Ectodermal cell (in vitro differentiated cells): ENCODE data around the gene DIP2C.

Source experiments
- H3K27ac ChIP-seq: 2 replicates; pipeline ENCODE4 v1.7.0; 2013; ENCODE audit warnings: mild to moderate bottlenecking, low read depth, low read length; ENCODE audit not compliant: insufficient read depth, poor library complexity, severe bottlenecking
- H3K27me3 ChIP-seq: 2 replicates; pipeline ENCODE4 v1.7.0; 2013; ENCODE audit warnings: mild to moderate bottlenecking, low read length; ENCODE audit not compliant: insufficient read depth, control insufficient read depth, poor library complexity, severe bottlenecking
- H3K36me3 ChIP-seq: one replicate; pipeline ENCODE4 v1.7.0; 2013; ENCODE audit warnings: low read length; ENCODE audit not compliant: control insufficient read depth, insufficient read depth
- H3K4me1 ChIP-seq: one replicate; pipeline ENCODE4 v1.7.0; 2013; ENCODE audit warnings: low read length; ENCODE audit not compliant: control insufficient read depth, insufficient read depth
- H3K4me3 ChIP-seq: 2 replicates; pipeline ENCODE4 v1.7.0; 2013; ENCODE audit warnings: low read depth, low read length, control low read depth; ENCODE audit not compliant: insufficient read depth
- H3K9me3 ChIP-seq: 2 replicates; pipeline ENCODE4 v1.7.0; 2013; ENCODE audit warnings: mild to moderate bottlenecking, low read length, moderate library complexity; ENCODE audit not compliant: control insufficient read depth
- WGBS, 2 experiments: methylation state at CpG; one replicate each; pipeline ENCODE4 v1.1.7; 2013; ENCODE audit warnings: missing lambda C conversion rate in 2 of 2; 5-methylcytosine and 5-hydroxymethylcytosine counted together

DIP2C gene

DNA sequence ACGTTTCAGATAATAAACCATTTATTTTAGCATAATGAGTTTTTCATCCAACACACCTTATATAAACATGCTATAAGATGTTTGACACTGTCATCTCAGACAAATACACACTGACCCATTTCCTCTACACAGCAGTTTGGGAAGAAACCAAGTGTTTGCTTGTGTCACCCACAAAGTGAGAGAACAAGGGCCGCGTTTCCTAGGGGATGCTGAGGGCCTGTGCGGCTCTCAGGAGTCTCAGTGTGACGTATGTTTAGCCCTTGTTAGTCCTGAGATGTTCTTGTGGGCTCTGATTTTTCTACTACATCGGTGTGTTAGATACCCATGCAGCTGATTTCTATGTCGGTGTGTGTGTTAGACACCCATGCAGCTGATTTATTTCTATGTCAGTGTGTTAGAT is 266.3 kb downstream of the DIP2C start:
- Histone ChIP-seq H3K9me3 (no peaks in the 10 kb centered on the region), H3K4me1 (no peaks in the 10 kb centered on the region), H3K27ac (no peak overlapping the region), H3K27me3 (no peaks in the 10 kb centered on the region), H3K36me3 (no peaks in the 10 kb centered on the region), H3K4me3 (no peak overlapping the region)
- WGBS, 2 experiments: 92 to 98% methylated on average over 7 of the region's 7 CpGs

DNA sequence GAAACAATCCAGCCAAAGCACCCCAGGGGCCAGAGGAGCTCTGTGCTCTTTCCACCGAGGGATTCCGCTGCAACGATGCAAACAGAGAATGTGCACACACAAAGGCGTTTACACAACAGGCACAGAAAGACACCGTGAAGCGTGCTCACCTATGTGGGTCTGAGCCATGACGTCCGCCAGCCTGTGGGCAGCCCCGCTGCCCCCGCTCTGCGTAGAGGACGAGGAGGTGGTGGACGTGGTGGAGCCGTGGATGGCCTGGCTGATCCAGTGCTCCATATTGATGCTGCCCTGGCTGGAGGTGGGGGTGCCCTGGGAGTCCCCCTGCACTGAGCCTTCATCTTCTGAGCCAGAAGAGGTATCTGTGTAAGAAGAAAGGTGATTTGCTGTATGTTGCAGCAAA is 266.8 kb downstream of the DIP2C start:
- Histone ChIP-seq H3K36me3 (no peaks in the 10 kb centered on the region), H3K4me1 (no peaks in the 10 kb centered on the region), H3K4me3 (no peak overlapping the region), H3K27me3 (no peaks in the 10 kb centered on the region), H3K9me3 (no peaks in the 10 kb centered on the region), H3K27ac (no peak overlapping the region)
- 85 to 87% methylated on average over 14 of the region's 14 CpGs for WGBS, 2 experiments

DNA sequence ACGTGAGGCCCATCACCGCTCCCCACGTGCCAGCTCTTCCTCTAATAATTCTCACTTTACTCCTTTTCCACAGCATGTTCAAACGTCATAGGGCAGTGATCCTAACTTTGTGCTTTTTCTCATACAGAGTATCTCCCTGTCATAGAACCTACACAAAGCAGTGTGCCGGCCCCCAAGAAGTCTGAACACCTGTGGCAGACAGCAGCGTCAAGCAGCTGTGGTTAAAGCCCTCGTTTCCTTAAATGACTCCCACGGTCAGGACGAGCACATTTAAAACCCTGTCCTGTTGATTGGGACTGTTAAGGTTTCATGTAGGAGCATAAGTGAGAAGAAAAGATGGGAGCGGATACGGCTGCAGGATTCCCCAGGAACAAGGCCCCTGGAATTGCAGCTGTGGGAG is 267.2 kb downstream of the DIP2C start:
- no peak overlapping the region for H3K4me3 ChIP-seq
- no peaks in the 10 kb centered on the region for H3K27me3 ChIP-seq
- H3K9me3 ChIP-seq: no peaks in the 10 kb centered on the region
- no peak overlapping the region for H3K27ac ChIP-seq
- H3K4me1 ChIP-seq: no peaks in the 10 kb centered on the region
- 90 to 91% methylated on average over 11 of the region's 11 CpGs for WGBS, 2 experiments
- H3K36me3 ChIP-seq: no peaks in the 10 kb centered on the region

DNA sequence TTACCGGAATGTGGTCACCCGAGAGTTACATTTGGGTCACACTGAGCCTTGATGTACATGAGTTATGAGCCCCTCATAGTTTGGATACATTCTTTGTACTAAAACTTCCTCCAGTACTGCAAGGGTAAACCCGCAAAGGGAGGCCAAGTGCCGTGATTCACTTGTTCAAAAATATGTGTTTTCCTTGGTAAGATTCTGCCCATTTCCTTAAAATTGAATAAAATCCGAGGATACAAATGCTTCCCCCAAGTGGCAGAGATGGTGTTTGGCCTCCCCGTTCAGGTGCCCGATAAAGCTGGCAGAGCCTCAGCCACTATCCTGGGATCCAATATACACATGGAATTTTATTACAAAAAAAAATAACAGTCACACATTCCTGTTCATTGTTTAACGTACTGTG is 268.3 kb downstream of the DIP2C start:
- Histone ChIP-seq H3K4me1 (no peaks in the 10 kb centered on the region), H3K27me3 (no peaks in the 10 kb centered on the region), H3K4me3 (no peak overlapping the region), H3K27ac (no peak overlapping the region), H3K36me3 (no peaks in the 10 kb centered on the region), H3K9me3 (no peaks in the 10 kb centered on the region)
- WGBS, 2 experiments: 96 to 98% methylated on average over 7 to 8 of the region's 8 CpGs

DNA sequence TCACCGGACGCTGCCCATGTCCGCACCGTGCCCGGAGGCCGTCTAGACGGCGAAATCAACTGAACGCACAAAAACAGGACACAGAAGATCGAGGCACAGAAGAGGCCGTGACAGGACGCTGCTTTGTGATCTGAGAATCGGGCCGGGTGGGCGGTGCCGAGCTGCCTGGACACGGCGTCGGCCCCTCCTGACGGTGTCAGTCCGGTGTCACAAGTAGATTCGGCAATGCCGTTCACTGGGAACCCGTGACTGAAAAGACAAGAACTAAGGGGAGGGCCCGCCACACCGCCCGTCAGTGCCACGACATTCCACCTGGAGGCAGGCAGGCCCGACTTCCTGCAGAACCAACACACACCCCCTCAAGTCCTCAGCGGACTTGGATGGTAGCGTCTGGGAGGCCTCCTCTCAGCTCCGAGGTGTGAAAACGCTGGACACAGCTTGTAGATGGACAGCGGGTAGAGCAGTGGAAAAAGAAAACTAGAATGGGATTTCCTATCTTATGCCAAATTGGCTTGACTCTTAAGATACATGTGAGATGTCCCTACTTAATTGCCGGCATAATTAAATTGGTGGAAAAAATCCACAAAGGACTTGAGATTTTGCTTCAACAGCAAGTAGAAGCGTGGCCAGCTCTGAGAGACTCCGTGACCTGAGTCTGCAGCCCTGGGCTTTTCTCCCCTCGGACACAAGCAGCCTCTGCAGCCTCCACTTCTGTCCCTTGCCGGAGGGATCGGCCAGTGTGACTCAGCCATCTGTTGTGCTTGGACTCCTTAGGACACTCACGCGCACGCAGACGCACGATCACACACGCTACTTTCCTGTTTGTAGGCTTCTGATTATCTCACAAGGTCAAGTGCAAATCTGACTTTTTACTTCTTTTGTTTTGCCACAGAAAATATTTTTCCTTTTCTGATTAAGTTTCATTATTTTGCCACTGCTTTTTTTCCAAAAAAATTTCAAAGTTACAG is 269.0 kb downstream of the DIP2C start:
- no peaks in the 10 kb centered on the region for H3K27me3 ChIP-seq
- H3K4me1 ChIP-seq: no peaks in the 10 kb centered on the region
- 95 to 96% methylated on average over 46 of the region's 46 CpGs for WGBS, 2 experiments
- H3K27ac ChIP-seq: no peak overlapping the region
- H3K9me3 ChIP-seq: no peaks in the 10 kb centered on the region
- H3K36me3 ChIP-seq: no peaks in the 10 kb centered on the region
- H3K4me3 ChIP-seq: no peak overlapping the region

DNA sequence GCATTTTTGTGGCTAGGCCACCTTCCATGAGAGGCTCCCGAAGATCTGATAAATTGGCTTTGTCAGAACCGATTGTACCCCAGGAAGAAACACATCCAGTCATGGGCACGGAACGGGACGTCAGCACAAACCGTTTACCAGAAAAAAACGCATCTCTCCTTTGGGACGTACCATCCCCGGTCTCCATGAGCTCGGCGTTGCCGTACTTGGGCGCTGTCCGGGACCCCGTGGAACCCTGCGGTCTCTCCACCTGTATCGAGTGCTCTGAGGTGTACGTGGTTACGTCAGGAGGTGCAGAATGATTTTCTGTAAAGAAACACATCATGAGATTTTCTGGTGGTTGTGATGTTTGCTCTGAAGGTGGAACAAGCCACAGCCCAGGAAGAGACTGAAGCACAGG is 270.6 kb downstream of the DIP2C start:
- no peak overlapping the region for H3K4me3 ChIP-seq
- WGBS, 2 experiments: 96 to 97% methylated on average over 19 of the region's 19 CpGs
- no peaks in the 10 kb centered on the region for H3K4me1 ChIP-seq
- H3K9me3 ChIP-seq: no peaks in the 10 kb centered on the region
- H3K27ac ChIP-seq: no peak overlapping the region
- no peaks in the 10 kb centered on the region for H3K27me3 ChIP-seq
- no peaks in the 10 kb centered on the region for H3K36me3 ChIP-seq

DNA sequence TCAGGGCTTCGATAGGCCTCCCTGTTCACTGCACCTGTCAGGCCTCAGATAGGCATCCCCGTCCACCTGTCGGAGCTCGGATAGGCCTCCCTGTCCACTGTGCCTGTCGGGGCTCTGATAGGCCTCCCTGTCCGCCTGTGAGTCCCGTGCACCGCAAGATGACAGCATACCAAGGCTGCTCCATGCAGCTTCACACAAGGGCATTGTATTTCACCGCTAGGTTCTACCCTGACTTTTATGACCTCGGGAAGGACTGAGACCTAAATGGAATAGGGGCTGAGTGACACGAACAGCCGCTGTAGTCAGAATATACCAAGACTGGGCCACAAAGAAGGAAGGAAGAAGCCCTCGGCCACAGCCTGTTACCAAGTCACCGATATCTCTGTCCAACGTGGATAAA is 271.2 kb downstream of the DIP2C start:
- Histone ChIP-seq H3K27me3 (no peaks in the 10 kb centered on the region), H3K27ac (no peak overlapping the region), H3K4me3 (no peak overlapping the region), H3K9me3 (no peaks in the 10 kb centered on the region), H3K36me3 (no peaks in the 10 kb centered on the region), H3K4me1 (no peaks in the 10 kb centered on the region)
- 89 to 92% methylated on average over 15 of the region's 15 CpGs for WGBS, 2 experiments

DNA sequence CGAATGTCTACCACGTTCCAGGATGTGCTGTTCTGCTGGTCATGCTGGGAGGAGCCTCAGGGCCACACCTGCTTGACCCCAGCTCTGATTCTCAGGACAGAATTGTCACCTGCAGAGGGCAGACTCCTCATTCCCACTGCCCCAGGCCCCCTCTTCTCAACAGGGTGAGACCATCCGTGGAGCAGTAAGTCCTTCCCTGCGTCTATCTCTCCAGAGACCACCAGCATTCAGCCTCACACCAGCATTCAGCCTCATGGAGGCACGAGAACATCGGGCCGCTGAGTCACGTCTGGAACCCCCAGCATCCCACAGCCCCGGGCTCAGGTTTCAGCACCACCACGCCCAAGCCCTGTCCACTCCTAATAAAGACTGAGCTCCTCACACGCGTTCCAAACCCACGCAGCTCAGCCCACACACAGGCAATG is 273.4 kb downstream of the DIP2C start:
- Histone ChIP-seq H3K9me3 (no peaks in the 10 kb centered on the region), H3K27me3 (no peaks in the 10 kb centered on the region), H3K36me3 (no peaks in the 10 kb centered on the region), H3K4me1 (no peaks in the 10 kb centered on the region), H3K4me3 (no peak overlapping the region), H3K27ac (no peak overlapping the region)
- WGBS, 2 experiments: 77 to 81% methylated on average over 13 of the region's 13 CpGs

DNA sequence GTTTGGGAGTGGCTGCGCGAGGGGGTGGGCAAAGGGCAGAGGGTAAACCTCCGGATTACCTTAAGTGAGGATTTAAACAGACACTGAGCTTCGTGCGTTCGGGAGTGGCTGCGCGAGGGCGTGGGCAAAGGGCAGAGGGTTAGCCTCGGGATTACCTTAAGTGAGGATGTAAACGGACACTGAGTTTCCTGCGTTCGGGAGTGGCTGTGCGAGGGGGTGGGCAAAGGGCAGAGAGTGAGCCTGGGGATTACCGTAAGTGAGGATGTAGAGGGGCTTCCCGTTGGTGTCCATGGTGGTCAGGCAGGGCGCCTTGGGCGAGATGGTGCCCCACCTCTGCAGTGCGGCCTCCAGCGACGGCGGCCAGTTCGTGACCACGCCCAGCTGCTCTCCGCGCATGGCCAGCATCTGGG is 275.8 kb downstream of the DIP2C start:
- Histone ChIP-seq H3K27ac (no peak overlapping the region), H3K9me3 (no peaks in the 10 kb centered on the region), H3K27me3 (no peaks in the 10 kb centered on the region), H3K4me1 (no peaks in the 10 kb centered on the region), H3K4me3 (no peak overlapping the region), H3K36me3 (no peaks in the 10 kb centered on the region)
- 88 to 89% methylated on average over 26 of the region's 26 CpGs for WGBS, 2 experiments

DNA sequence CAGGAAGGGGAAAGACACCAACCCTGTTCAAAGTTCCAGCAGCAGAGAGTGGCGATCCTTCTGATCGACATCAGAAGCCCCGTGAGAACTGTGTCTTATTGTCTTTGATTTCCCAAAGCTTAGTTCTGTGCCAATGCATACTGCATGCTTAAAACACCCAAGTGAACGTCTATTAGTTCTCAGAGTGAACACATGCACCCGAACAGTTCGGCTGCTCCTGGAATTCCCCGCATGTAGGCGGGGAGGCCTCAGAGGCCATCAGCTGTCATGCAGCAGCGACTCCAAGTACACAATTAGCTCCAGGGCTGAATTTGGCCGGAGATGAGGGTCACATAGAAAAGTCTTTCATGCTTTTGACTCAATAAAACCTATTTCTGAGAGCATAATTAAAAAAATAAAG is 277.4 kb downstream of the DIP2C start:
- H3K27me3 ChIP-seq: no peaks in the 10 kb centered on the region
- WGBS, 2 experiments: 91 to 95% methylated on average over 10 of the region's 10 CpGs
- H3K36me3 ChIP-seq: peaks cover 4% of the 10 kb centered on the region
- H3K4me1 ChIP-seq: no peaks in the 10 kb centered on the region
- H3K27ac ChIP-seq: no peak overlapping the region
- no peaks in the 10 kb centered on the region for H3K9me3 ChIP-seq
- H3K4me3 ChIP-seq: no peak overlapping the region
